ENCODE measurements around the gene THUMPD2.
"Not testable (repeated sequence)": the region's sequence is repeated elsewhere in the genome, so short reads cannot be mapped to it uniquely, and the experiment has no call there.

Gene THUMPD2, protein sequence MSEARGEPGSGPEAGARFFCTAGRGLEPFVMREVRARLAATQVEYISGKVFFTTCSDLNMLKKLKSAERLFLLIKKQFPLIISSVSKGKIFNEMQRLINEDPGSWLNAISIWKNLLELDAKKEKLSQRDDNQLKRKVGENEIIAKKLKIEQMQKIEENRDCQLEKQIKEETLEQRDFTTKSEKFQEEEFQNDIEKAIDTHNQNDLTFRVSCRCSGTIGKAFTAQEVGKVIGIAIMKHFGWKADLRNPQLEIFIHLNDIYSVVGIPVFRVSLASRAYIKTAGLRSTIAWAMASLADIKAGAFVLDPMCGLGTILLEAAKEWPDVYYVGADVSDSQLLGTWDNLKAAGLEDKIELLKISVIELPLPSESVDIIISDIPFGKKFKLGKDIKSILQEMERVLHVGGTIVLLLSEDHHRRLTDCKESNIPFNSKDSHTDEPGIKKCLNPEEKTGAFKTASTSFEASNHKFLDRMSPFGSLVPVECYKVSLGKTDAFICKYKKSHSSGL

GRCh38 chr2:39778775-39779340 lies at the start of gene THUMPD2:
TSS of gene THUMPD2 (minus strand) at chr2:39779258. CDS start at chr2:39779239, 19 bp downstream.
- DNase-seq (ENCODE audit: low read depth): peak; percentile 5

GRCh38 chr2:39821871-39822270 lies 42.8 kb upstream of the THUMPD2 start:
- no peak for DNase-seq (ENCODE audit: low read depth)

- DNase-seq (ENCODE audit: low read depth): no peak
Measured at GRCh38 chr2:39816845-39817244, 37.8 kb upstream of the THUMPD2 start.

DNA sequence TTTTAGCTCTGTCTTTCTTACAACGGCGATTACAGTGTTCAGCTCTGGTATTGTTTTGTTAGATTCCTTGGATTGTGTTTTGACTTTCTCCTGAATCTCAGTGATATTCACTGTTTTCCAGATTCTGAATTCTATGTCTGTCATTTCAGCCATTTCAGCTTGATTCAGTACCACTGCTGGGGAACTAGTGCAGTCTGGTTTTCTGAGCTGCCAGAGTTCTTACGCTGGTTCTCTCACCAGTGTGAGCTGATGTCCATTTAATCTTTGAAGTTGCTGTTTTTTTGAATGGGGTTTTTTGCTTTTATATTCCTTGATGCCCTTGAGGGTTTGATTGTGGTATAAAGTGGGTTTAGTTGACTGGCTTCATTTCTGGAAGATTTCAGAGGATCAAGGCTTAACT lies 37.4 kb upstream of the THUMPD2 start:
- no peak for DNase-seq (ENCODE audit: low read depth)

DNA sequence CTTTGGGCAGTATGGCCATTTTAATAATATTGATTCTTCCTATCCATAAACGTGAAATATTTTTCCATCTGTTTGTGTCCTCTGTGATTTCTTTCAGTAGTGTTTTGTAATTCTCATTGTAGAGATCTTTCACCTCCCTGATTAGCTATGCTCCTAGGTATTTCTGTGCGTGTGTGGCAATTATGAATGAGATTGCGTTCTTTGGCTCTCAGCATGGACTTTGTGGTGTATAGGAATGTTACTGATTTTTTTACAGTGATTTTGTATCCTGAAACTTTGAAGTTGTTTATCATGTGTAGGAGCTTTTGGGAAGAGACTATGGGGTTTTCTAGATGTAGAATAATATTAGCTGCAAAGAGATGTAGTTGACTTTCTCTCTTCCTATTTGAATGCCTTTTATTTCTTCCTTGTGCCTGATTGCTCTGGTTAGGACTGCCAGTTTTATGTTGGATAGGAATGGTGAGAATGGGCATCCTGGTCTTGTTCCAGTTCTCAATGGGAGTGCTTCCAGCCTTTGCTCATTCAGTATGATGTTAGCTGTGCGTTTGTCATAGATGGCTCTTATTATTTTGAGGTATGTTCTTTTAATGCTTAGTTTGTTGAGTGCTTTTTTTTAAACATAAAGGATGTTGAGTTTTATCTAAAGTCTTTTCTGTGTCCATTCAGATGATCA lies 27.0 kb upstream of the THUMPD2 start:
- no peak for DNase-seq (ENCODE audit: low read depth)

- DNase-seq (ENCODE audit: low read depth): no peak
Measured at GRCh38 chr2:39803839-39804238, 24.8 kb upstream of the THUMPD2 start.

DNA sequence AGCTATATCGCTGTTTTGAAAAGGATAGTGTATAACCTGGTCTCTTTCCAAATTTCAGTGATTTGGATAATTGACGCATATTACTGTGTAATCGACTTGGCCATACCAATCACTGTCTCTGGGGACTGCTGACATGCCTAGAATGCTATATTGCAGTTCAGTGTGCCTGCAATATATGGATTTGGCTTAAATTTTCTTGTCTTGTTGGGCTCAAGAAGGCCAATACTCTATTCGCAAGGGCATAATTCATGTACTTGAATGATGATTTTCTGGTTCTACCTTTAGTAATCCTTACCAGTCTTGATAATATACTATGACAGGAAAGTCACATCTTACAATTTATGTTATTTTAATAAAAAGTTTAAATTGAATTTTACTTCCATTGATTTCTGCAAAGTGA lies 21.7 kb upstream of the THUMPD2 start:
- DNase-seq (ENCODE audit: low read depth): no peak

DNA sequence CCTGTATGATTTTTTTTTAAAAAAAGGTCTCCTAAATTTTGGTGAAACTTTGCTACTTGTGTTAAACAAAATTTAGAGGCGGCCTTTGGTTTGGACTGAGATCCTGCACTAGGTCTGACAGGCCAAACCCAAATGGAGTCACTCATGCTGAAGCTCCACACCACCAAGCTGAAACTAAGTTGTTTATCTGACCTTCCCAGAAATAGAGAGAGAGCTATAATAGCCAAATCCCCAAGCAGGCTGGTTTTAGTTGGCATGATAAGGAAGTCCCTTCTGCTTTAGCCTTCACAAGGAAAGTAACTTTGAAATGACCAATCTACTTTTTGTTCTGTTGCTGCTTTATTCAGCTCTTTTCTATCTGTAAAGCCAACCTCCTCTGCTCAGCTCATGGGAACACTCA lies 17.1 kb upstream of the THUMPD2 start:
- DNase-seq (ENCODE audit: low read depth): no peak

DNA sequence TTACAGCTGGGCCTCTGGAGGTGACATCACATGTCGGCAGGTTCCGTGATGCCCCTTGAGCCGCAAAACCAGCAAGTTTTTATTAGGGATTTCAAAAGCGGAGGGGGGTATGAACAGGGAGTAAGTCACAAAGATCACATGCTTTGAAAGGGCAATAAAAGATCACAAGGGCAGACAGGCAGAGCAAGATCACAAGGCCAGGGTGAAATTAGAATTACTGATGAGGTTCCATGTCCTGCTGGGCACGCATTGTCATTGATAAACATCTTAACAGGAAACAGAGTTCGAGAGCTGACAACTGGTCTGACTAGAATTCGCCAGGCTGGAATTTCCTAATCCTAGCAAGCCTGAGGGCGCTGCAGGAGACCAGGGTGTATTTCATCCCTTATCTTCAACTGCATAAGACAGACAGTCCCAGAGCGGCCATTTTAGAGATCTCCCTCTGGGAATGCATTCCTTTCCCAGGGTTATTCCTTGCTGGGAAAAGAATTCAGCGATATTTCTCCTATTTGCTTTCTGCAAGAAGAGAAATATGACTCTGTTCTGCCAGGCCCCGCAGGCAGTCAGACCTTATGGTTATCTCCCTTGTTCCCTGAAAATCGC lies 11.3 kb upstream of the THUMPD2 start:
- DNase-seq (ENCODE audit: low read depth): not testable (repeated sequence)

- no peak for DNase-seq (ENCODE audit: low read depth)
Measured at GRCh38 chr2:39787950-39788349, 8.9 kb upstream of the THUMPD2 start.

DNA sequence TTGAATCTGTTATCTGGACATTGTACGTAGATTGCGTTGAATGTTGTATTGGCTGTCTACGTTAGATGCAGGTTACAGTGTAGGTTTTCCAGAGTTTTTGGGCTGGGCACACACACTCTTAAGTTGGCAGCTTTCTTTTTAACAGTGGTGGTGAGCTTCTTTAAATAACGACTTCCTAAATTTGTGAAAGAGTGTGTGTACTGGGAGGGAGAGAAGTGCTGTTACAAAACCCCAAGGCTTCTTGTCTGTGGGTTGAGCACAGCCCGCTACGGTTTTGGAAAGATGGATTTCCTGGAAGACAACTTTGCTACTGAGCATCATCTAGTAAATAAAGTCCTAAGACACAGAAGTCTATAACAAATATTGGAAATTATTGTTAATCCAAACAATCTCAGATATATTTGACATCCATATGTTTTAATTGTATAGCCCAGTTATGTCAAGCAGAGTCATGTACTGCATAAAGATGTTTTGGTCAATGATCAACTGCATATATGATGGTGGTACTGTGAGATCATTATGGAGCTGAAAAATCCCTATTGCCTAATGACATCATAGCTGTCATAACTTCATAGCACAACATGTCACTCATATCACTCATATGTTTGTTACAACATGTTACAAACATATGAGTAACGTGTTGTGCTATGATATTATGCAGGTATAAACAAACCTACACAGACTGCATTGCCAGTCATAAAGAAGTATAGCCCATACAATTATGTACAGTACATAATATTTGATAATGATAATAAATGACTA lies 7.9 kb upstream of the THUMPD2 start:
- no peak for DNase-seq (ENCODE audit: low read depth)

GRCh38 chr2:39782591-39782990 lies 3.5 kb upstream of the THUMPD2 start:
- no peak for DNase-seq (ENCODE audit: low read depth)

DNA sequence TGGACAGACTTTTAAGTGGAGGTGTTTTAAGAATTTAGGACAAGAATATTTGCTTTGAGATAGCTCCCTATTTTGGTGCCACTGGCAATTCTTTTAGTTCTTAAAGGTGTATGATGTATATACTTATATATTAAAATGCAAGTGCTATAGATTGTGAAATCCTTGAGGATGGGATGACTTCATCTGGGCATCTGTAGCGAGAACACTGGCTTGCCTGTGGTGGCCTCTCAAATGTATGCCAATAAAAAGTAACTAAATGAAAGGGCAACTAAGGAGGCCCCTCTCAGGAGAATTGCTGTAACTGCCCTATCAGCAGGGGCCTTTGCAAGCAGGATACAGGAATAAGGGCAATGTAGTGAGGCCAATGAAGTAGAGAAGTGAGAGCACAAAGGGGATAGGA lies 2.6 kb upstream of the THUMPD2 start:
- DNase-seq (ENCODE audit: low read depth): no peak

- DNase-seq (ENCODE audit: low read depth): no peak
Measured at GRCh38 chr2:39780825-39781600, 2.0 kb upstream of the THUMPD2 start.

GRCh38 chr2:39779927-39780326 lies 869 bp upstream of the THUMPD2 start:
- no peak for DNase-seq (ENCODE audit: low read depth)

GRCh38 chr2:39779341-39779851 lies 338 bp upstream of the THUMPD2 start:
- DNase-seq (ENCODE audit: low read depth): no peak

GRCh38 chr2:39778233-39778632 lies 825 bp downstream of the THUMPD2 start:
- no peak for DNase-seq (ENCODE audit: low read depth)

- no peak for DNase-seq (ENCODE audit: low read depth)
Measured at GRCh38 chr2:39772812-39773152, 6.3 kb downstream of the THUMPD2 start.

GRCh38 chr2:39772086-39772811 lies 6.8 kb downstream of the THUMPD2 start:
- DNase-seq (ENCODE audit: low read depth): no peak

DNA sequence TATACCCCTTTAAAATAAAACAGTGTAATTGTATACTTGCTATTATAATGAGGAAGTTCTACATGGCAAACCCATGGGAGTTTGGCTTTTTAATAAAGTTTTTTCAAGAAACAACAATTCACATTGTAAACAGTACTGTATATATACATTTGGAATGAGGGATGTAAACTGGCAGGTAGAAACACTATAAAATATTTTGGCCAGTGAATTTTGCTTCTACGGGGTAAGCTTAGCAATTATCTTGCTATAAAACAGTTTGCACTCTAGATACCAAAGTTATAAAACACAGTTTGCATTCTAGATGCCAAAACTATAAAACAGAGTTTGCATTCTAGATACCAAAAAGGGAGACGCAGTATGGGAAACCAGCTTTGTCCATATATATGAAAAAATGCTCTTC lies 16.6 kb downstream of the THUMPD2 start:
- DNase-seq (ENCODE audit: low read depth): no peak
